IMR-90 (cell line): ENCODE measurements around the gene TMEM121B. TPM values are rescaled to one million over a fixed set of nuclear protein-coding genes. Genes with fewer than 3 reads are reported as not detected.

Experiments
- ATAC-seq: fragments of 200-7000 bp; cut with Tn5 transposase; 2 replicates; pipeline ENCODE4 v1.9.1; 2020; ENCODE audit warnings: low read depth, mild to moderate bottlenecking, moderate library complexity
- BruUV-seq: library from RNA; stranded (reverse); fragments of 400-500 nt; replicated peaks from 2 replicates; lab custom pipeline; 2021; lab: Mats Ljungman, UMichigan
- CTCF ChIA-PET: fragments of 300-600 bp; formaldehyde crosslinking; extraction: SDS; loops from one replicate; lab custom pipeline; 2021; ENCODE audit warnings: antibody characterized with exemption; lab: Yijun Ruan, JAX
- POLR2A ChIA-PET: fragments of 300-600 bp; sonication (Branson Sonifier 250); formaldehyde crosslinking; loops from one replicate; lab custom pipeline; 2022; ENCODE audit warnings: antibody characterized with exemption; ENCODE audit not compliant: unreplicated experiment; lab: Charles Lee
- DNase-seq: peaks from one replicate; pipeline ENCODE4 v3.0.0; 2013
- H2AFZ ChIP-seq: replicated peaks from 2 replicates; pipeline ENCODE3; 2013; ENCODE audit warnings: low read length, mild to moderate bottlenecking; ENCODE audit not compliant: poor library complexity
- H2AK5ac ChIP-seq: 2 replicates; pipeline ENCODE4 v1.6.1; 2013; ENCODE audit warnings: low read depth, low read length, inconsistent platforms
- H2AK9ac ChIP-seq: replicated peaks from 2 replicates; pipeline ENCODE3; 2013; ENCODE audit warnings: mild to moderate bottlenecking, low read depth, low read length, moderate library complexity; ENCODE audit not compliant: poor library complexity
- H2BK120ac ChIP-seq: 2 replicates; pipeline ENCODE4 v1.6.1; 2013; ENCODE audit warnings: low read depth, low read length, inconsistent platforms
- H2BK15ac ChIP-seq: 3 replicates; pipeline ENCODE4 v1.6.1; 2013; ENCODE audit warnings: low read depth, low read length, inconsistent platforms
- H2BK20ac ChIP-seq: 2 replicates; pipeline ENCODE4 v1.6.1; 2013; ENCODE audit warnings: low read depth, mild to moderate bottlenecking, inconsistent platforms, low read length, moderate library complexity
- H2BK5ac ChIP-seq: 2 replicates; pipeline ENCODE4 v1.6.1; 2013; ENCODE audit warnings: mild to moderate bottlenecking, low read depth, low read length, inconsistent platforms; ENCODE audit not compliant: poor library complexity, severe bottlenecking
- H3K14ac ChIP-seq: replicated peaks from 2 replicates; pipeline ENCODE4 v1.6.1; 2013; ENCODE audit warnings: low read depth, low read length, inconsistent platforms
- H3K18ac ChIP-seq: 2 replicates; pipeline ENCODE4 v1.6.1; 2013; ENCODE audit warnings: low read depth, low read length, control low read depth
- H3K23ac ChIP-seq: 2 replicates; pipeline ENCODE4 v1.6.1; 2013; ENCODE audit warnings: low read depth, low read length, inconsistent platforms
- H3K27ac ChIP-seq: 2 replicates; pipeline ENCODE4 v1.5.1; 2013; ENCODE audit warnings: mild to moderate bottlenecking, control low read depth, low read length; ENCODE audit not compliant: insufficient read depth
- H3K27me3 ChIP-seq: 2 replicates; pipeline ENCODE4 v1.6.1; 2013; ENCODE audit warnings: low read length; ENCODE audit not compliant: control insufficient read depth, insufficient read depth
- H3K36me3 ChIP-seq: 2 replicates; pipeline ENCODE4 v1.6.1; 2013; ENCODE audit warnings: low read length, mixed read lengths; ENCODE audit not compliant: control insufficient read depth, insufficient read depth
- H3K4ac ChIP-seq: 2 replicates; pipeline ENCODE4 v1.6.1; 2013; ENCODE audit warnings: low read depth, low read length, inconsistent platforms
- H3K4me1 ChIP-seq: 2 replicates; pipeline ENCODE4 v1.6.1; 2013; ENCODE audit warnings: low read length, mixed read lengths; ENCODE audit not compliant: control insufficient read depth, insufficient read depth
- H3K4me2 ChIP-seq: 2 replicates; pipeline ENCODE4 v1.6.1; 2013; ENCODE audit warnings: low read depth, mild to moderate bottlenecking, control low read depth, low read length, moderate library complexity
- H3K4me3 ChIP-seq: 2 replicates; pipeline ENCODE4 v1.5.1; 2013; ENCODE audit warnings: low read depth, mild to moderate bottlenecking, control low read depth, low read length, moderate library complexity; ENCODE audit not compliant: insufficient read depth
- H3K56ac ChIP-seq: 2 replicates; pipeline ENCODE4 v1.6.1; 2013; ENCODE audit warnings: low read length, inconsistent platforms; ENCODE audit not compliant: insufficient read depth; ENCODE audit errors: extremely low read depth
- H3K79me1 ChIP-seq, 2 experiments: 2 replicates each; pipeline ENCODE4 v1.6.1; 2013; ENCODE audit warnings: low read length in 2 of 2, inconsistent platforms in 1 of 2, low read depth in 1 of 2
- H3K9ac ChIP-seq: 2 replicates; pipeline ENCODE4 v1.6.1; 2013; ENCODE audit warnings: low read depth, low read length, control low read depth
- H3K9me1 ChIP-seq: 2 replicates; pipeline ENCODE4 v1.6.1; 2013; ENCODE audit warnings: low read length, inconsistent platforms; ENCODE audit not compliant: insufficient read depth
- H3K9me3 ChIP-seq: 2 replicates; pipeline ENCODE4 v1.6.1; 2013; ENCODE audit warnings: low read length; ENCODE audit not compliant: control insufficient read depth, insufficient read depth
- H4K20me1 ChIP-seq: 2 replicates; pipeline ENCODE4 v1.6.1; 2013; ENCODE audit warnings: low read length, inconsistent platforms; ENCODE audit not compliant: insufficient read depth
- H4K5ac ChIP-seq: 2 replicates; pipeline ENCODE4 v1.6.1; 2013; ENCODE audit warnings: mild to moderate bottlenecking, low read depth, low read length, control low read depth
- H4K8ac ChIP-seq, 2 experiments: 2 replicates each; pipeline ENCODE4 v1.6.1; 2013; ENCODE audit warnings: low read depth in 2 of 2, low read length in 2 of 2, control low read depth in 1 of 2, inconsistent platforms in 1 of 2
- H4K91ac ChIP-seq: 2 replicates; pipeline ENCODE4 v1.6.1; 2013; ENCODE audit warnings: low read depth, low read length, inconsistent platforms; ENCODE audit not compliant: insufficient read depth
- BHLHE40 ChIP-seq: fragments of 150-350 bp; IDR thresholded peaks from 2 replicates; pipeline ENCODE4 v1.6.1; 2016; ENCODE audit warnings: mild to moderate bottlenecking, low read depth, low read length
- ELK1 ChIP-seq: fragments of 150-350 bp; IDR thresholded peaks from 2 replicates; pipeline ENCODE4 v1.6.1; 2016; ENCODE audit warnings: low read depth, mild to moderate bottlenecking, low read length, moderate library complexity, borderline replicate concordance
- FOS ChIP-seq: fragments of 150-350 bp; IDR thresholded peaks from 2 replicates; pipeline ENCODE4 v1.6.1; 2016; ENCODE audit warnings: low read depth, low read length
- RAD21 ChIP-seq: IDR thresholded peaks from 2 replicates; pipeline ENCODE4 v1.6.1; 2012; ENCODE audit warnings: low read length, improper control_type of control experiment
- RFX5 ChIP-seq: IDR thresholded peaks from 2 replicates; pipeline ENCODE4 v1.8.0; 2012; ENCODE audit warnings: low read depth, mild to moderate bottlenecking, low read length, moderate library complexity
- SMC3 ChIP-seq: fragments of 150-350 bp; IDR thresholded peaks from 2 replicates; pipeline ENCODE4 v1.6.1; 2016; ENCODE audit warnings: low read depth, mild to moderate bottlenecking, antibody characterized with exemption, low read length, moderate library complexity
- dilution Hi-C: fragments of 300-500 bp; cut with HindIII; formaldehyde crosslinking; loops from one replicate; pipeline ENCODE4 v1.14.3; 2018; ENCODE audit warnings: low sequenced_read_pairs; ENCODE audit not compliant: unreplicated experiment
- in situ Hi-C: fragments of 300-500 bp; cut with MboI; formaldehyde crosslinking; loops from 3 replicates; pipeline ENCODE4 v1.14.3; 2019; ENCODE audit warnings: low sequenced_read_pairs, inconsistent platforms, mixed read lengths
- intact Hi-C: fragments of 100-400 bp; cut with micrococcal nuclease; formaldehyde crosslinking; loops from 2 replicates; pipeline ENCODE4 v1.10.0; 2022
- polyA plus RNA-seq, 3 experiments: library from polyadenylated mRNA; depleted of rRNA; stranded (reverse); fragments of >200 nt; gene quantifications; 2 replicates each; pipeline ENCODE4 v1.2.3, GENCODE V29; 2012; ENCODE audit warnings: low replicate concordance in 1 of 3
- total RNA-seq: library from RNA; depleted of rRNA; stranded (reverse); fragments of >200 nt; gene quantifications from 2 replicates; pipeline ENCODE4 v1.2.3, GENCODE V29; 2012

The TMEM121B gene
- total and polyA plus RNA-seq, 2 of the 4 experiments (the other 2 are of a cell fraction), result under 0.01 to 0.29 TPM

GRCh38 chr22:17077255-17077654 is 43.9 kb downstream of the TMEM121B start:
- POLR2A ChIA-PET, result no interaction called here
- Histone ChIP-seq H2AFZ (no peak overlapping the region), H3K56ac (no peak overlapping the region), H3K27me3 (no peaks in the 10 kb centered on the region; the same call in 1 of the 2 replicates), H2BK120ac (peak overlapping the region; percentile 11; the same call in 1 of the 2 replicates), H3K9me3 (no peaks in the 10 kb centered on the region), H3K4me2 (no peak overlapping the region), H3K79me1 (no peaks in the 10 kb centered on the region), H3K14ac (no peak overlapping the region), H3K23ac (no peak overlapping the region), H2BK15ac (no peak overlapping the region), H2AK5ac (no peak overlapping the region), H4K8ac (no peak overlapping the region), H3K18ac (no peak overlapping the region), H3K27ac (no peak overlapping the region), H3K4ac (no peak overlapping the region), H4K91ac (no peak overlapping the region), H2BK20ac (no peak overlapping the region), H4K5ac (no peak overlapping the region), H2BK5ac (no peak overlapping the region), H3K4me1 (peaks cover 8% of the 10 kb centered on the region), H4K20me1 (no peaks in the 10 kb centered on the region), H3K9ac (no peak overlapping the region), H2AK9ac (no peak overlapping the region), H3K36me3 (no peaks in the 10 kb centered on the region), H3K9me1 (no peaks in the 10 kb centered on the region), H3K4me3 (no peak overlapping the region)
- ATAC-seq (peak; percentile 83), DNase-seq (peak; percentile 88)
- intact Hi-C loops (loop anchor here (10.0 kb wide), 1 partner anchor 998 kb away; the partner anchor contains the start of gene PEX26), in situ Hi-C loops (loop anchor here (5.0 to 25.0 kb wide), 3 partner anchors 98 to 735 kb away; no protein-coding TSS in a partner anchor), dilution Hi-C loops (no loop called here)
- CTCF ChIA-PET, result interaction anchor here (0.8 to 3.6 kb wide), 2 partner anchors 94 to 432 kb away, joined by 3 to 24 read pairs; no protein-coding TSS in a partner anchor
- TF ChIP-seq BHLHE40 (no peak), RAD21 (no peak), SMC3 (no peak), FOS (peak; percentile 55; the same call in 1 of the 2 replicates), ELK1 (no peak), RFX5 (no peak)
- BruUV-seq, result no TSS peak
